GM12801 (cell line): Measurements from ENCODE around the gene FAM50B.

Source experiments
- TF ChIP-seq, protein P1 (sequence below): IDR thresholded peaks from one replicate; pipeline ENCODE4 v1.5.1; 2011; ENCODE audit warnings: control low read depth; ENCODE audit not compliant: insufficient read length; ENCODE audit errors: extremely low read depth

FAM50B gene

GRCh38 chr6:3865463-3865862, 16.3 kb downstream of the FAM50B start:
- TF ChIP-seq, protein P1, sequence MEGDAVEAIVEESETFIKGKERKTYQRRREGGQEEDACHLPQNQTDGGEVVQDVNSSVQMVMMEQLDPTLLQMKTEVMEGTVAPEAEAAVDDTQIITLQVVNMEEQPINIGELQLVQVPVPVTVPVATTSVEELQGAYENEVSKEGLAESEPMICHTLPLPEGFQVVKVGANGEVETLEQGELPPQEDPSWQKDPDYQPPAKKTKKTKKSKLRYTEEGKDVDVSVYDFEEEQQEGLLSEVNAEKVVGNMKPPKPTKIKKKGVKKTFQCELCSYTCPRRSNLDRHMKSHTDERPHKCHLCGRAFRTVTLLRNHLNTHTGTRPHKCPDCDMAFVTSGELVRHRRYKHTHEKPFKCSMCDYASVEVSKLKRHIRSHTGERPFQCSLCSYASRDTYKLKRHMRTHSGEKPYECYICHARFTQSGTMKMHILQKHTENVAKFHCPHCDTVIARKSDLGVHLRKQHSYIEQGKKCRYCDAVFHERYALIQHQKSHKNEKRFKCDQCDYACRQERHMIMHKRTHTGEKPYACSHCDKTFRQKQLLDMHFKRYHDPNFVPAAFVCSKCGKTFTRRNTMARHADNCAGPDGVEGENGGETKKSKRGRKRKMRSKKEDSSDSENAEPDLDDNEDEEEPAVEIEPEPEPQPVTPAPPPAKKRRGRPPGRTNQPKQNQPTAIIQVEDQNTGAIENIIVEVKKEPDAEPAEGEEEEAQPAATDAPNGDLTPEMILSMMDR, result no peak

GRCh38 chr6:3867641-3868502, 18.7 kb downstream of the FAM50B start:
- TF ChIP-seq, protein P1, result no peak

DNA sequence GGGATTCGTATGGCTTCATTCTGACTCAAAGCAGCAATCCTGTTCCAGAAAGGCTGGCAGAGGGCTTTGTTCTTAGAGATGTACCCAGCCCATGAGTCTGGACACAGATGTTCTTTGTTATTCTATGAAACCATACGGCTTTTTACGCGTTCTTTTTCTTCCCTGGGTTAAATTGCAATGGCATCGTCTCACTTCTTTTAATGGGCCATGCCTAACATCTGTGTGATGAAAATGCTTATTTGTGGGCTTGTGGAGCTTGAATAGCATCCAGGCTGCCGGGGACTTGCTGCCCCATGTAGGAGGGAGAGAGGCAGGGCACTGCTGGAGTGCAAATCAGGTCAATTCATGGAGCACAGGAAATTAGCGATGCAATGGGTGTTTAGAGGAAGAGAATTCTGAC, 19.4 kb downstream of the FAM50B start:
- TF ChIP-seq, protein P1, result no peak

DNA sequence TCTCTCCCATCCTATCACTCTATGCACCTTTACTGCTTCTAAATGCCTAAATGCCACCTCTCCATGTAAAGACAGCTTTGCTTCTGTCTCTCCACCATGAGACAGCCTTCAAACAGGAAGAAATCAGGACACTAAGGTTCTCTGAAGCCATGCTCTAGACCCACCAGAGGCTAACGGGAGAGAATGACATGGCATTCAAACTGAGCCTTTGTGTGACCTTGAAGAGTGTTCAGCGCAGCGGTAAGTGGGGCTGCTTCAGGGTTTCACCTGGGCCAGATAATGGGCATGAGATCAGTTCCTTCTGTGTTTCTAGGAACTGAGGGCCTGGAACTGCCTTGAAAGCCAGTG, 20.1 kb downstream of the FAM50B start:
- TF ChIP-seq, protein P1, result no peak

GRCh38 chr6:3869632-3870527, 20.7 kb downstream of the FAM50B start:
- TF ChIP-seq, protein P1, result no peak

DNA sequence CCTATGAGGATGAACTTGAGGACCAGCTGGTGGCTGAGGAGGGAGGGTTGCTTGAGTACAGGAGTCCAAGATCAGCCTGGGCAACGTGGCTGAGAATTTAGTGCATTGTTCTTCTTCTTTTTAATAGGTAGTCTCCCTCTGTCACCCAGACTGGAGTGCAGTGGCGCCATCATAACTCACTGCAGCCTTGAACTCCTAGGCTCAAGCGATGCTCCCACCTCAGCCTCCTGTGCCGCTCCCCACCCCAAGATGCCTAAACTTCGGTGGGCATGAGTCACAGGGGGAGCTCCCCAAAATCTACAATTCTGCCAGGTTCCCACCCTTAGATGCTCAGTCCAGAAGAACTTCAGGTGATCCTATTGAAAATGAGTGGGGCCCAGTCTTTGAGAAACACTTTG, 21.4 kb downstream of the FAM50B start:
- TF ChIP-seq, protein P1, result no peak

- TF ChIP-seq, protein P1, result no peak
Measured at GRCh38 chr6:3871515-3871914, 22.3 kb downstream of the FAM50B start.
